ENCODE data around the gene KCTD10. TPM values are rescaled to one million over a fixed set of nuclear protein-coding genes. Genes with fewer than 3 reads are reported as not detected.
"Not testable (repeated sequence)": the region's sequence is repeated elsewhere in the genome, so short reads cannot be mapped to it uniquely, and the experiment has no call there.

KCTD10 gene
- total RNA-seq, 1 experiment from 2014 or later = 71.3 TPM

- not testable (repeated sequence) for H4K5ac ChIP-seq (ENCODE audit: insufficient read length, low read depth, low read length); H3K23me2 ChIP-seq (ENCODE audit: insufficient read length, low read depth, low read length, poor library complexity, severe bottlenecking); H2BK12ac ChIP-seq (ENCODE audit: insufficient read length, low read depth, low read length); H3K14ac ChIP-seq (ENCODE audit: insufficient read depth, low read length); H2AFZ ChIP-seq (ENCODE audit: low read length); H3K9me3 Mint-ChIP-seq; H3K4me2 ChIP-seq (ENCODE audit: insufficient read depth, insufficient read length, low read length); H3K79me2 ChIP-seq (ENCODE audit: insufficient read depth, low read length); H2BK5ac ChIP-seq (ENCODE audit: insufficient read length, low read length); H3K4me1 ChIP-seq (ENCODE audit: insufficient read depth, low read length); H3K36me3 Mint-ChIP-seq (ENCODE audit: insufficient read depth in 1 of 3, low read depth in 3 of 3); H3K27ac ChIP-seq (ENCODE audit: insufficient read length, low read depth, low read length); H2BK20ac ChIP-seq (ENCODE audit: low read depth, low read length, poor library complexity, severe bottlenecking); H2BK120ac ChIP-seq (ENCODE audit: low read depth, low read length, poor library complexity, severe bottlenecking); H4K91ac ChIP-seq (ENCODE audit: insufficient read length, low read depth, low read length); H2BK15ac ChIP-seq (ENCODE audit: low read depth, low read length); H3K18ac ChIP-seq (ENCODE audit: insufficient read length, low read depth, low read length); H4K20me1 ChIP-seq (ENCODE audit: control insufficient read depth, insufficient read depth, insufficient read length); H3K9ac ChIP-seq (ENCODE audit: extremely low read depth, insufficient read length, low read length); H3K79me1 ChIP-seq (ENCODE audit: insufficient read depth, low read depth, low read length, poor library complexity, severe bottlenecking); H3K4ac ChIP-seq (ENCODE audit: low read depth, low read length); H2AK5ac ChIP-seq (ENCODE audit: insufficient read length, low read length); H3K27me3 ChIP-seq (ENCODE audit: insufficient read depth, low read length); H3T11ph ChIP-seq (ENCODE audit: low read length); DNase-seq; H3K27ac Mint-ChIP-seq; H3K56ac ChIP-seq (ENCODE audit: insufficient read length, low read depth, low read length); H3K9me3 ChIP-seq (ENCODE audit: control insufficient read depth, low read depth, low read length); H3K4me3 Mint-ChIP-seq; H3K23ac ChIP-seq (ENCODE audit: insufficient read length, low read depth, low read length); H3K4me1 Mint-ChIP-seq; H4K8ac ChIP-seq (replicated peaks; ENCODE audit: insufficient read length, low read depth, low read length)
- WGBS (ENCODE audit: extremely low coverage, insufficient read length, low lambda C conversion rate) = no CpG with 5 or more reads among the region's 2 CpGs
- peaks cover 17% of the 10 kb centered on the region for H3K27me3 Mint-ChIP-seq (ENCODE audit: low read depth)
Measured at GRCh38 chr12:109404841-109405240, 72.3 kb downstream of the KCTD10 start.

Other genes with a start within 250 kb of the KCTD10 start
- 0.29 and 0.39 TPM in 2 replicates for gene FOXN4, start 168.0 kb downstream of the KCTD10 start, total RNA-seq (2021)
- gene MYO1H, start 129.4 kb downstream of the KCTD10 start, total RNA-seq (2021) = 0.11 and 0.26 TPM in 2 replicates
- 23.6 and 24.2 TPM in 2 replicates for gene UBE3B, start 334 bp upstream of the KCTD10 start, total RNA-seq (2021)
- 22.5 and 24.3 TPM in 2 replicates for gene MMAB, start 96.2 kb upstream of the KCTD10 start, total RNA-seq (2021)
- gene MVK, start 96.5 kb upstream of the KCTD10 start, total RNA-seq (2021) = 17.4 and 19.2 TPM in 2 replicates
- gene FAM222A, start 236.5 kb upstream of the KCTD10 start, total RNA-seq (2021) = 2.8 and 3.2 TPM in 2 replicates